Measurements from ENCODE around the gene OR10A3. TPM values are rescaled to one million over a fixed set of nuclear protein-coding genes. Genes with fewer than 3 reads are reported as not detected.

The OR10A3 gene
- total RNA-seq, 2 donors from 2014 or later, result not detected

DNA sequence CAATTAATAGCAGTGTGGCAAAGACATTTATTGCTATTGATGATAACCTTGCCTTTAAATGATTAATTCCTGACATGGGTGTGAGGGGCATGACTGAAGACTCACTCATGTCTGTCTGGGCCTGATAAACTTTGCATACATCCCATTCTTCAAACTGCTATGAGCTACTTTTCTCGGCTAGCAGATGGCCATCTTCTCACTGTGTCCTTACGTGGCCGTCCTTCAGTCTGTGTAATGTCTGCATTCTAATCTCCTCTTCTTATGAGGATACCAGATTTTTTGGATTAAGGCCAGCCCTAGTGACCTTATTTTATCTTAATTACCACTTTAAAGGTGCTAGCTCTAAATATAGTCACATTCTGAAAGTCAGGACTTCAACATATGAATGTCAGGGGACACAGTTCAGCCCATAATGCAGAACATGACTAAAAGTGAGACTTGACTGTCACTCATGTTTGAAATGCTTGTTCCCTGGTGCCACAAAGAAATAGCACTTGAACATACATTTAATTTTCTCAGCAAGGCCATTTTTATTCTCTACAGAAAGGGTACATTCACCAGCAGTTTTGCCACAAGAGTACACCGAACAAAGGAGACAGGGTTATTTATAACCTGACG, 42.7 kb downstream of the OR10A3 start:
- ATAC-seq (no peak), DNase-seq (no peak)
- intact Hi-C loops (cut with DNase I), result loop anchor here in 1 of 2 donors (10.0 kb wide), 2 partner anchors 86 to 196 kb away; partner anchors contain the start of gene EIF3F

DNA sequence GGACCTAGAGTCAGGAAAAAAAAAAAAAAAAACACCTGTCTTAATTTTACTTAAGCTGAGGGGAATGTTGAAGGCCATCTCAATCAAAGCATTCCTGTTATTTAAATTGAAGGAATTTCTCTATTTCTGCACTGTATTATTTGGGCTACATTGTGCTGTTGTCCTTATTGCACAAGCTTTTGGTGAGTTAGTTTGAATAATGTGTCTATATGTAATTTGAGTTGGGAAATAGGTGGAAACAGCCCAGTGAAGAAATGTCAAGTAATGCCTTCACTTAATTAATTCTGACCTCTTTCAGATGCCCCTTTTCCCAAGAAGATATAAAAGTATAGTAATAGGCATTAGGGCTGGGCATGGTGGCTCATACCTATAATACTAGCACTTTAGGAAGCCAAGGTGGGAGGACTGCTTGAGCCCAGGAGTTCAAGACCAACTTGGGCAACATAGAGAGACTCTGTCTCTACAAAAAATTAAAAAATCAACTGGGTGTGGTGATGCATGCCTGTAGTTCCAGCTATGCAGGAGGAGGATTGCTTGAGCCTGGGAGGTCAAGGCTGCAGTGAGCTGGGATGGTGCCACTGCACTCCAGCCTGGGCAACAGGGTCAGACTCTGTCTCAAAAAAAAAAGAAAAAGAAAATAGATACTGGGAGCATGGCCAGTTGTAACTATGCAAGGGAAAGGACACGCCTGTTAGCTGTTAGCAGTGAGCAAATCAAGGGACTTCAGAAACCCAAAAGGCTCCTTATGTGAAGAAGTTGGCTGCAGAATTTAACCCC, 45.3 kb downstream of the OR10A3 start:
- ATAC-seq (peak in 1 of 2 donors; percentile 26), DNase-seq (no peak)
- intact Hi-C loops (cut with DNase I), result loop anchor here in 1 of 2 donors (10.0 kb wide), 2 partner anchors 89 to 199 kb away; partner anchors contain the start of gene EIF3F

DNA sequence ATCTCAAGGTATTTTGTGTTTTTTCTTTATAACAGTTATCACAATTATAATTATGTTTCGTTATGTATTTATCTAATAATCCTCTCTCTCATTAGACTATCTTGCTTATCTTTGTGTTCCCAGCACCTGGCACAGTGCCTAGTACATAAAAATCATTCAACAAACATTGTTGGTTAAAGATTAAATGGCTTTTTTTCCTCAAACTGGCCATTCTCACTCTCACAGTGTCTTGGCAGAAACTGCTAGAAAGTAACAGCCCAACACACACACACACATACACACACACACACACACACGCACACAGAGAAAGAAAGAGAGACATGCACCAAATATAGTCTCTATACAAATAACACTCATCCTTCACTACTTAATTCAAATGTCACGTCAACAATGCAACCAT, 47.3 kb downstream of the OR10A3 start:
- intact Hi-C loops (cut with DNase I), result loop anchor here in 1 of 2 donors (10.0 kb wide), 2 partner anchors 91 to 201 kb away; partner anchors contain the start of gene EIF3F
- DNase-seq, result no peak
- no peak for ATAC-seq

DNA sequence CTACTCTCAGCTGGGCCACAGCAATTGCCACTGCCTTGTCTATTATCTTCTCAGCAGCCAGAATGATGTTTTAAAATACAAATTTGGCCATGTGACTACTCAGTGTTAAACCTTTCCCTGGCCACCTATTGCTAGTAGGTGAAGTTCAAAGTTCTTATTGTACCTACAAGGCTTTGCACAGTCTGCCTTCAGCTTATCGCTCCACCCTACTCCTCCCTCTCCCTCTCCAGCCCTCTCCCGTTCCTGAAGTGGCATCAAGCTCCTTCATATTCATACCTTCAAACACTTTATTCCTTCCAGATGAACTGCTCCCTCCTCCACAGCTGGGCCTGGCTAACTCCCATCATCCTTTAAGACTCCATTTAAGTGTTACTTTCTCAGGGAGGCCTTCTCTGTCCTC, 47.7 kb downstream of the OR10A3 start:
- ATAC-seq (no peak), DNase-seq (no peak)
- intact Hi-C loops (cut with DNase I), result loop anchor here (2.0 to 10.0 kb wide), 3 partner anchors 91 to 201 kb away; partner anchors contain the start of gene EIF3F (in 2 of the 2)

DNA sequence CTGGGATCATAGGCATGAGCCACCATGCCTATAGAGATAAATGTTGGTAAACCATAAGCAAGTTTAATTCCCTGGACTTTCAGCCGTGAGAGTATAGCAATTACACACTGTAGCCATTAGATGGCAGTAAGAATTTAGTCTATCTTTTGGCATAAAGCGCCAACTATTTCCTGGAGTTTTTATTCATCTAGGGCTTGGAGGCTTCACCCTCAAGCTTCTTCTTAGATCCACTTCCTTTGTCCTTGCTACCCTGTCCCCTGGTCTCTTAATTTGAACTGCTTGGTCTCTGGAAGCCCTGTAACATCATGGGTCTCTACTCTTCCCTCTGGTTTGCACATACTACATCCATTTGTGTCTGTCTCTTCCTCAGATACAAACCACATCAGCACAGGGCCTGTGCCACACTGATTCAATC, 48.7 kb downstream of the OR10A3 start:
- peak; percentile 65 to 73 for ATAC-seq
- intact Hi-C loops (cut with DNase I), result loop anchor here (2.0 to 10.0 kb wide), 3 partner anchors 92 to 202 kb away; partner anchors contain the start of gene EIF3F (in 2 of the 2)
- DNase-seq, result no peak

DNA sequence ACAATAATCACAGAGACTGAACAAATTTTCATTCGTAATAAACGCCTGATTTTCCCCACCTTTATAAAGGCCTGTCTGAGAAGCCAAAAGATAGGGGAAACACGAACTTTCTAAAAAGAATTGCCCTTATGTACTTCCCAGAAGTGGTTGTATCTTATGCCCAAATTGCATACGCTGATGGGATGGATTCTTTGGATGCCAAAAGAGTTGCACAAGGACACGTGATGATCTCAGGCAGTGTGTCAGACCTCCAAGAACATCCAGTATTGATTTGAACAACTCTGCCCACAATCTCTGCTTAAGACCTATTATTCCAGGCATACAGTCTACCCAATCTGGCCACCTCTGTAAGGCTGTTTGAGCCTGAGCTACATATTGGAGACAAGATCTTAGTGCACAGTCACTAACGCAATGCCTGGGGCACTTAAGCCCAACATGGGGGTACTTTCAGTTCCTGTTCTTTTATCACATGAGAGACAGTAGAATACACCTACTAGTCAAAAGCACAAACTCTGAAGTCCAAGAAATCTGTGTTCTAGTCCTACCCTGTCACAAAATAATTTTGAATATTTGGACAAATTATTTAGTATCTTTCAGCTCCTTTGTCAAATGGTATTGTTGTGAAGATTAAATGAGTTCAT, 49.3 kb downstream of the OR10A3 start:
- no peak for DNase-seq
- ATAC-seq, result peak; percentile 19 to 79
- intact Hi-C loops (cut with DNase I), result loop anchor here (2.0 to 10.0 kb wide), 3 partner anchors 93 to 203 kb away; partner anchors contain the start of gene EIF3F (in 2 of the 2)

DNA sequence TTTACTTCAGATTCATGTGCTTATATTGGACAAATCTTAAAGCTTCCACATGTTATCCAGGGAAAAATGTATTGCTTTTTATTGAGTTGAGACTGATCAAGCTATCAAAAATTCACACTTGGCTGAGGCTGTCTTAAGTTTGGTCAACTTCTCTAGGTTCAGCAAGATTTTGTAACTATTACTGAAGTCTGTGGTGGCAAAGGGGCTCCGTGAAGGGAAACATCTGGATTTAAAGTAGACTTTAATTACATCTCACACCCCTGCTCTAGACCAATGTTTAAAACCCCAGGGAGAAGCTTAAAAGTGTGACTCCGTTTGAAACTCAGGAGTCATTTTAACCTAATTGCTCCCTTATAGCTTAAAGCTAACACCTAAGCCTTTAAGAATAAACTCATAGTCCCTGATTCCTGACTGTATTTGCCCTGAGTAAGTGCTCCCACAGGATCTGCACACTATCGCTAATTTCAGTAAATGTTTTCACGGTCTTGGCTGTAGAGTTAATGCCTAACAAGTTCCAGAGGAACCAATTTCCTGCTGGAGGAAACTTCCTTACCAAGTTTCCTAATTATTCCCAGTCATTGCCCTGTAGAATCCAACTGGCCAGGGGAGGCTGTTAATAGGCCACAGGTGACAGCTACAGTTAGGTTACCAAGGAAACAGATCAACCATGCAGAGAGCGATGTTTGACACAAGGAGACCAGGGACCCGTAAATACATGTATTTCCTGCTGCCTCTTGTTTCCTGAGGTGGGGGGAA, 50.9 kb downstream of the OR10A3 start:
- ATAC-seq (no peak), DNase-seq (no peak)
- intact Hi-C loops (cut with DNase I), result loop anchor here in 1 of 2 donors (10.0 kb wide), 2 partner anchors 94 to 204 kb away; partner anchors contain the start of gene EIF3F

DNA sequence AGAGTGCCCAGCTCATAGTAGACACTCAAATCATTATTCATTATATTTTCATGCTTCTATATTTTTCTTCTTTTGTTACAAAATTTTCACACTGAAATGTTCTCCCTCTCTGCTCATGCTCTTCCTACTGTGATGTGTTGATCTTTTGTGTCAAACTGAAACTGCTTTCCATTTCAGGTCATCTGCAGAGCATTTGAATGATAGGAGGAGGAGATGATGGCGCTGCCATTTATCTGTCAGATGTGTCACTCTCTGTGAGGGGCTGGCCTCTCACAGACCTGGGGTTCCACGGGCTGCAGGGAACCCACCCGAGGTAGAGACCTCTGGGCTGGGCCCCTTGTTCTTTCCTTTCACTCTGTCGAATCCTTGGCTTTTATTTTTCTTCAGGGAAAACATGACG, 51.5 kb downstream of the OR10A3 start:
- ATAC-seq (no peak), DNase-seq (no peak)
- intact Hi-C loops (cut with DNase I), result loop anchor here in 1 of 2 donors (10.0 kb wide), 2 partner anchors 95 to 205 kb away; partner anchors contain the start of gene EIF3F

Other genes with a start within 250 kb of the OR10A3 start
- not detected for gene OVCH2, start 235.2 kb downstream of the OR10A3 start, total RNA-seq
- gene OR5P2, start 144.8 kb downstream of the OR10A3 start, total RNA-seq, result not detected
- not detected for gene OR5P3, start 110.9 kb downstream of the OR10A3 start, total RNA-seq
- not detected for gene OR10A6, start 10.4 kb downstream of the OR10A3 start, total RNA-seq
- gene NLRP10, start 23.7 kb upstream of the OR10A3 start, total RNA-seq, result not detected
- 100 to 1,000 TPM; 141 to 142 TPM for gene EIF3F, start 45.6 kb upstream of the OR10A3 start, total RNA-seq
- 10 to 100 TPM; 11.6 to 13.1 TPM for gene TUB, start 139.5 kb upstream of the OR10A3 start, total RNA-seq
- 10 to 100 TPM; 12.5 to 13.8 TPM for gene RIC3, start 227.3 kb upstream of the OR10A3 start, total RNA-seq